DND-41 (cell line): ENCODE measurements around the gene AKNA.

Experiments used
- ATAC-seq: fragments of 200-7000 bp; cut with Tn5 transposase; 3 replicates; pipeline ENCODE4 v1.9.1; 2021; ENCODE audit warnings: low read depth; ENCODE audit not compliant: insufficient read depth
- DNase-seq: peaks from one replicate; pipeline ENCODE4 v3.0.0-alpha.2; 2020
- H2AFZ ChIP-seq: 2 replicates; pipeline ENCODE4 v1.6.0; 2012; ENCODE audit warnings: low read depth, low read length
- H3K27ac ChIP-seq: 2 replicates; pipeline ENCODE4 v1.5.1; 2012; ENCODE audit warnings: low read length, inconsistent platforms
- H3K27me3 ChIP-seq: fragments of 200-600 bp; sonication (generic); 2 replicates; pipeline ENCODE4 v1.6.0; 2012; ENCODE audit warnings: low read length, mild to moderate bottlenecking, inconsistent platforms; ENCODE audit not compliant: insufficient read depth, poor library complexity
- H3K36me3 ChIP-seq: 2 replicates; pipeline ENCODE4 v1.5.1; 2012; ENCODE audit warnings: low read length, inconsistent platforms; ENCODE audit not compliant: insufficient read depth
- H3K4me1 ChIP-seq: 2 replicates; pipeline ENCODE4 v1.5.1; 2012; ENCODE audit warnings: mild to moderate bottlenecking, low read length; ENCODE audit not compliant: insufficient read depth
- H3K4me2 ChIP-seq: 2 replicates; pipeline ENCODE4 v1.6.0; 2012; ENCODE audit warnings: mild to moderate bottlenecking, moderate library complexity, low read length, inconsistent platforms; ENCODE audit not compliant: insufficient read depth
- H3K4me3 ChIP-seq, 2 experiments: fragments of 200-600 bp in 1 of 2; shearing (Covaris generic) in 1 of 2; 2 replicates each; pipeline ENCODE4 v1.5.1; 2012 to 2016; ENCODE audit warnings: inconsistent platforms in 2 of 2, low read length in 2 of 2, mild to moderate bottlenecking in 2 of 2, low read depth in 1 of 2, moderate library complexity in 1 of 2
- H3K79me2 ChIP-seq: 2 replicates; pipeline ENCODE4 v1.6.0; 2012; ENCODE audit warnings: low read length, inconsistent platforms; ENCODE audit not compliant: insufficient read depth
- H3K9ac ChIP-seq: 2 replicates; pipeline ENCODE4 v1.6.0; 2012; ENCODE audit warnings: low read depth, mild to moderate bottlenecking, inconsistent platforms, low read length, moderate library complexity
- H3K9me3 ChIP-seq: 2 replicates; pipeline ENCODE4 v1.5.1; 2012; ENCODE audit warnings: low read length, moderate library complexity, mild to moderate bottlenecking, inconsistent platforms; ENCODE audit not compliant: insufficient read depth, severe bottlenecking
- H4K20me1 ChIP-seq: 2 replicates; pipeline ENCODE4 v1.6.0; 2012; ENCODE audit warnings: low read length; ENCODE audit not compliant: insufficient read depth
- CTCF ChIP-seq: IDR thresholded peaks from 2 replicates; pipeline ENCODE4 v1.5.1; 2012; ENCODE audit warnings: borderline replicate concordance, low read length, moderate library complexity, mild to moderate bottlenecking; ENCODE audit not compliant: poor library complexity, severe bottlenecking; ENCODE audit errors: extremely low read depth
- EZH2 ChIP-seq: IDR thresholded peaks from 3 replicates; pipeline ENCODE4 v1.6.1; 2012; ENCODE audit warnings: borderline replicate concordance, low read depth, mild to moderate bottlenecking, moderate library complexity, low read length, inconsistent platforms; ENCODE audit not compliant: severe bottlenecking

The AKNA gene

GRCh38 chr9:114399381-114399780 is 11.6 kb upstream of the AKNA start:
- H3K36me3 ChIP-seq = peaks cover 11% of the 10 kb centered on the region; the same call in 1 of the 2 replicates
- H3K4me1 ChIP-seq = peaks cover 21% of the 10 kb centered on the region
- H3K27me3 ChIP-seq = no peaks in the 10 kb centered on the region
- no peak overlapping the region for H3K27ac ChIP-seq
- H3K79me2 ChIP-seq = peaks cover 28% of the 10 kb centered on the region
- no peak overlapping the region for H3K4me3 ChIP-seq
- DNase-seq = no peak
- no peak for ATAC-seq
- no peak overlapping the region for H3K9ac ChIP-seq
- H2AFZ ChIP-seq = no peak overlapping the region
- H3K4me2 ChIP-seq = no peak overlapping the region
- H3K9me3 ChIP-seq = no peaks in the 10 kb centered on the region
- no peak for TF ChIP-seq EZH2
- TF ChIP-seq CTCF = no peak
- peaks cover 3% of the 10 kb centered on the region; the same call in 1 of the 2 replicates for H4K20me1 ChIP-seq

- peaks cover 3% of the 10 kb centered on the region; the same call in 1 of the 2 replicates for H4K20me1 ChIP-seq
- peak overlapping the region; percentile 94 for H2AFZ ChIP-seq
- no peaks in the 10 kb centered on the region for H3K9me3 ChIP-seq
- peaks cover 31% of the 10 kb centered on the region for H3K79me2 ChIP-seq
- peak overlapping the region; percentile 93 for H3K4me2 ChIP-seq
- H3K4me3 ChIP-seq = peak overlapping the region; percentile 57 to 99; a peak in 3 of 4 replicates
- H3K27me3 ChIP-seq = no peaks in the 10 kb centered on the region
- H3K9ac ChIP-seq = peak overlapping the region; percentile 75
- peak overlapping the region; percentile 91 for H3K27ac ChIP-seq
- TF ChIP-seq EZH2 = no peak
- no peak for TF ChIP-seq CTCF
- DNase-seq = peak; percentile 94
- H3K4me1 ChIP-seq = peaks cover 21% of the 10 kb centered on the region
- peaks cover 11% of the 10 kb centered on the region; the same call in 1 of the 2 replicates for H3K36me3 ChIP-seq
- peak; percentile 87 for ATAC-seq
Observed at GRCh38 chr9:114397848-114398605, 10.2 kb upstream of the AKNA start.

GRCh38 chr9:114397219-114397847 is 9.6 kb upstream of the AKNA start:
- no peak for TF ChIP-seq EZH2
- no peak for TF ChIP-seq CTCF
- H3K4me2 ChIP-seq = peak overlapping the region; percentile 93
- no peaks in the 10 kb centered on the region for H3K9me3 ChIP-seq
- H3K79me2 ChIP-seq = peaks cover 35% of the 10 kb centered on the region
- no peaks in the 10 kb centered on the region for H3K27me3 ChIP-seq
- peaks cover 21% of the 10 kb centered on the region for H3K4me1 ChIP-seq
- peak overlapping the region; percentile 35 to 99; a peak in 3 of 4 replicates for H3K4me3 ChIP-seq
- peaks cover 11% of the 10 kb centered on the region; the same call in 1 of the 2 replicates for H3K36me3 ChIP-seq
- H3K9ac ChIP-seq = peak overlapping the region; percentile 75
- ATAC-seq (peak; percentile 4; the same call in 2 of the 3 replicates), DNase-seq (no peak)
- peak overlapping the region; percentile 63 for H3K27ac ChIP-seq
- H2AFZ ChIP-seq = peak overlapping the region; percentile 47; the same call in 1 of the 2 replicates
- peaks cover 3% of the 10 kb centered on the region; the same call in 1 of the 2 replicates for H4K20me1 ChIP-seq
